ENCODE data around the gene TMEM237. TPM values are rescaled to one million over a fixed set of nuclear protein-coding genes. Genes with fewer than 3 reads are reported as not detected.

The TMEM237 gene
- total RNA-seq, 1 donor from 2014 or later, result 29.7 TPM

- Mint-ChIP-seq H3K27me3 (ENCODE audit: low read depth) (no peaks in the 10 kb centered on the region), H3K36me3 (ENCODE audit: low read depth) (peaks cover 32% of the 10 kb centered on the region), H3K9me3 (ENCODE audit: low read depth) (no peaks in the 10 kb centered on the region), H3K27ac (ENCODE audit: unreplicated experiment) (no peak overlapping the region), H3K4me1 (ENCODE audit: low read depth) (no peaks in the 10 kb centered on the region), H3K4me3 (ENCODE audit: unreplicated experiment) (no peak overlapping the region)
- no peak for TF ChIP-seq CTCF (IDR thresholded peaks at IDR 0.05)
- DNase-seq (ENCODE audit: low spot score), result no peak
These were observed 12.3 kb downstream of the TMEM237 start for GRCh38 chr2:201631041-201631440.

GRCh38 chr2:201630577-201630976 lies 12.7 kb downstream of the TMEM237 start:
- H3K36me3 Mint-ChIP-seq (ENCODE audit: low read depth), result peaks cover 32% of the 10 kb centered on the region
- no peaks in the 10 kb centered on the region for H3K4me1 Mint-ChIP-seq (ENCODE audit: low read depth)
- H3K27ac Mint-ChIP-seq (ENCODE audit: unreplicated experiment), result no peak overlapping the region
- TF ChIP-seq CTCF (IDR thresholded peaks at IDR 0.05), result no peak
- no peak overlapping the region for H3K4me3 Mint-ChIP-seq (ENCODE audit: unreplicated experiment)
- no peaks in the 10 kb centered on the region for H3K9me3 Mint-ChIP-seq (ENCODE audit: low read depth)
- H3K27me3 Mint-ChIP-seq (ENCODE audit: low read depth), result no peaks in the 10 kb centered on the region
- no peak for DNase-seq (ENCODE audit: low spot score)

GRCh38 chr2:201628545-201628944 lies 14.8 kb downstream of the TMEM237 start:
- Mint-ChIP-seq H3K4me1 (ENCODE audit: low read depth) (no peaks in the 10 kb centered on the region), H3K9me3 (ENCODE audit: low read depth) (no peaks in the 10 kb centered on the region), H3K27ac (ENCODE audit: unreplicated experiment) (no peak overlapping the region), H3K27me3 (ENCODE audit: low read depth) (no peaks in the 10 kb centered on the region), H3K36me3 (ENCODE audit: low read depth) (peaks cover 31% of the 10 kb centered on the region), H3K4me3 (ENCODE audit: unreplicated experiment) (no peak overlapping the region)
- DNase-seq (ENCODE audit: low spot score), result no peak
- no peak for TF ChIP-seq CTCF (IDR thresholded peaks at IDR 0.05)

GRCh38 chr2:201622306-201622970 lies 20.9 kb downstream of the TMEM237 start:
- no peaks in the 10 kb centered on the region for H3K27me3 Mint-ChIP-seq (ENCODE audit: low read depth)
- H3K4me1 Mint-ChIP-seq (ENCODE audit: low read depth), result peaks cover 5% of the 10 kb centered on the region
- H3K9me3 Mint-ChIP-seq (ENCODE audit: low read depth), result peaks cover 1% of the 10 kb centered on the region
- H3K36me3 Mint-ChIP-seq (ENCODE audit: low read depth), result peaks cover 13% of the 10 kb centered on the region
- H3K4me3 Mint-ChIP-seq (ENCODE audit: unreplicated experiment), result no peak overlapping the region
- H3K27ac Mint-ChIP-seq (ENCODE audit: unreplicated experiment), result no peak overlapping the region
- no peak for DNase-seq (ENCODE audit: low spot score)
- no peak for TF ChIP-seq CTCF (IDR thresholded peaks at IDR 0.05)

GRCh38 chr2:201621293-201621999 lies 21.9 kb downstream of the TMEM237 start:
- Mint-ChIP-seq H3K27ac (ENCODE audit: unreplicated experiment) (no peak overlapping the region), H3K4me1 (ENCODE audit: low read depth) (peaks cover 5% of the 10 kb centered on the region), H3K36me3 (ENCODE audit: low read depth) (peaks cover 9% of the 10 kb centered on the region), H3K4me3 (ENCODE audit: unreplicated experiment) (no peak overlapping the region), H3K27me3 (ENCODE audit: low read depth) (no peaks in the 10 kb centered on the region), H3K9me3 (ENCODE audit: low read depth) (peaks cover 9% of the 10 kb centered on the region)
- no peak for TF ChIP-seq CTCF (IDR thresholded peaks at IDR 0.05)
- no peak for DNase-seq (ENCODE audit: low spot score)

All from chondrocyte (in vitro differentiated cells).